IMR-90 (cell line): ENCODE data around the gene SEMA6A. TPM values are rescaled to one million over a fixed set of nuclear protein-coding genes. Genes with fewer than 3 reads are reported as not detected.

ENCODE experiments used
- ATAC-seq: fragments of 200-7000 bp; cut with Tn5 transposase; 2 replicates; pipeline ENCODE4 v1.9.1; 2020; ENCODE audit warnings: low read depth, mild to moderate bottlenecking, moderate library complexity
- BruUV-seq: library from RNA; stranded (reverse); fragments of 400-500 nt; replicated peaks from 2 replicates; lab custom pipeline; 2021; lab: Mats Ljungman, UMichigan
- CTCF ChIA-PET: fragments of 300-600 bp; formaldehyde crosslinking; extraction: SDS; loops from one replicate; lab custom pipeline; 2021; ENCODE audit warnings: antibody characterized with exemption; lab: Yijun Ruan, JAX
- POLR2A ChIA-PET: fragments of 300-600 bp; sonication (Branson Sonifier 250); formaldehyde crosslinking; loops from one replicate; lab custom pipeline; 2022; ENCODE audit warnings: antibody characterized with exemption; ENCODE audit not compliant: unreplicated experiment; lab: Charles Lee
- DNase-seq: peaks from one replicate; pipeline ENCODE4 v3.0.0; 2013
- H2AFZ ChIP-seq: replicated peaks from 2 replicates; pipeline ENCODE3; 2013; ENCODE audit warnings: low read length, mild to moderate bottlenecking; ENCODE audit not compliant: poor library complexity
- H2AK5ac ChIP-seq: 2 replicates; pipeline ENCODE4 v1.6.1; 2013; ENCODE audit warnings: low read depth, low read length, inconsistent platforms
- H2AK9ac ChIP-seq: replicated peaks from 2 replicates; pipeline ENCODE3; 2013; ENCODE audit warnings: mild to moderate bottlenecking, low read depth, low read length, moderate library complexity; ENCODE audit not compliant: poor library complexity
- H2BK120ac ChIP-seq: 2 replicates; pipeline ENCODE4 v1.6.1; 2013; ENCODE audit warnings: low read depth, low read length, inconsistent platforms
- H2BK15ac ChIP-seq: 3 replicates; pipeline ENCODE4 v1.6.1; 2013; ENCODE audit warnings: low read depth, low read length, inconsistent platforms
- H2BK20ac ChIP-seq: 2 replicates; pipeline ENCODE4 v1.6.1; 2013; ENCODE audit warnings: low read depth, mild to moderate bottlenecking, inconsistent platforms, low read length, moderate library complexity
- H2BK5ac ChIP-seq: 2 replicates; pipeline ENCODE4 v1.6.1; 2013; ENCODE audit warnings: mild to moderate bottlenecking, low read depth, low read length, inconsistent platforms; ENCODE audit not compliant: poor library complexity, severe bottlenecking
- H3K14ac ChIP-seq: replicated peaks from 2 replicates; pipeline ENCODE4 v1.6.1; 2013; ENCODE audit warnings: low read depth, low read length, inconsistent platforms
- H3K18ac ChIP-seq: 2 replicates; pipeline ENCODE4 v1.6.1; 2013; ENCODE audit warnings: low read depth, low read length, control low read depth
- H3K23ac ChIP-seq: 2 replicates; pipeline ENCODE4 v1.6.1; 2013; ENCODE audit warnings: low read depth, low read length, inconsistent platforms
- H3K27ac ChIP-seq: 2 replicates; pipeline ENCODE4 v1.5.1; 2013; ENCODE audit warnings: mild to moderate bottlenecking, control low read depth, low read length; ENCODE audit not compliant: insufficient read depth
- H3K27me3 ChIP-seq: 2 replicates; pipeline ENCODE4 v1.6.1; 2013; ENCODE audit warnings: low read length; ENCODE audit not compliant: control insufficient read depth, insufficient read depth
- H3K36me3 ChIP-seq: 2 replicates; pipeline ENCODE4 v1.6.1; 2013; ENCODE audit warnings: low read length, mixed read lengths; ENCODE audit not compliant: control insufficient read depth, insufficient read depth
- H3K4ac ChIP-seq: 2 replicates; pipeline ENCODE4 v1.6.1; 2013; ENCODE audit warnings: low read depth, low read length, inconsistent platforms
- H3K4me1 ChIP-seq: 2 replicates; pipeline ENCODE4 v1.6.1; 2013; ENCODE audit warnings: low read length, mixed read lengths; ENCODE audit not compliant: control insufficient read depth, insufficient read depth
- H3K4me2 ChIP-seq: 2 replicates; pipeline ENCODE4 v1.6.1; 2013; ENCODE audit warnings: low read depth, mild to moderate bottlenecking, control low read depth, low read length, moderate library complexity
- H3K4me3 ChIP-seq: 2 replicates; pipeline ENCODE4 v1.5.1; 2013; ENCODE audit warnings: low read depth, mild to moderate bottlenecking, control low read depth, low read length, moderate library complexity; ENCODE audit not compliant: insufficient read depth
- H3K56ac ChIP-seq: 2 replicates; pipeline ENCODE4 v1.6.1; 2013; ENCODE audit warnings: low read length, inconsistent platforms; ENCODE audit not compliant: insufficient read depth; ENCODE audit errors: extremely low read depth
- H3K79me1 ChIP-seq, 2 experiments: 2 replicates each; pipeline ENCODE4 v1.6.1; 2013; ENCODE audit warnings: low read length in 2 of 2, inconsistent platforms in 1 of 2, low read depth in 1 of 2
- H3K9ac ChIP-seq: 2 replicates; pipeline ENCODE4 v1.6.1; 2013; ENCODE audit warnings: low read depth, low read length, control low read depth
- H3K9me1 ChIP-seq: 2 replicates; pipeline ENCODE4 v1.6.1; 2013; ENCODE audit warnings: low read length, inconsistent platforms; ENCODE audit not compliant: insufficient read depth
- H3K9me3 ChIP-seq: 2 replicates; pipeline ENCODE4 v1.6.1; 2013; ENCODE audit warnings: low read length; ENCODE audit not compliant: control insufficient read depth, insufficient read depth
- H4K20me1 ChIP-seq: 2 replicates; pipeline ENCODE4 v1.6.1; 2013; ENCODE audit warnings: low read length, inconsistent platforms; ENCODE audit not compliant: insufficient read depth
- H4K5ac ChIP-seq: 2 replicates; pipeline ENCODE4 v1.6.1; 2013; ENCODE audit warnings: mild to moderate bottlenecking, low read depth, low read length, control low read depth
- H4K8ac ChIP-seq, 2 experiments: 2 replicates each; pipeline ENCODE4 v1.6.1; 2013; ENCODE audit warnings: low read depth in 2 of 2, low read length in 2 of 2, control low read depth in 1 of 2, inconsistent platforms in 1 of 2
- H4K91ac ChIP-seq: 2 replicates; pipeline ENCODE4 v1.6.1; 2013; ENCODE audit warnings: low read depth, low read length, inconsistent platforms; ENCODE audit not compliant: insufficient read depth
- WGBS, 2 experiments: methylation state at CpG; one replicate each; pipeline versions ENCODE4 v1.1.5 to v1.1.7; 2013; ENCODE audit warnings: missing lambda C conversion rate in 2 of 2; ENCODE audit not compliant: insufficient read length in 1 of 2; ENCODE audit errors: extremely low coverage in 2 of 2; 5-methylcytosine and 5-hydroxymethylcytosine counted together
- dilution Hi-C: fragments of 300-500 bp; cut with HindIII; formaldehyde crosslinking; loops from one replicate; pipeline ENCODE4 v1.14.3; 2018; ENCODE audit warnings: low sequenced_read_pairs; ENCODE audit not compliant: unreplicated experiment
- in situ Hi-C: fragments of 300-500 bp; cut with MboI; formaldehyde crosslinking; loops from 3 replicates; pipeline ENCODE4 v1.14.3; 2019; ENCODE audit warnings: low sequenced_read_pairs, inconsistent platforms, mixed read lengths
- intact Hi-C: fragments of 100-400 bp; cut with micrococcal nuclease; formaldehyde crosslinking; loops from 2 replicates; pipeline ENCODE4 v1.10.0; 2022
- polyA plus RNA-seq, 3 experiments: library from polyadenylated mRNA; depleted of rRNA; stranded (reverse); fragments of >200 nt; gene quantifications; 2 replicates each; pipeline ENCODE4 v1.2.3, GENCODE V29; 2012; ENCODE audit warnings: low replicate concordance in 1 of 3
- total RNA-seq: library from RNA; depleted of rRNA; stranded (reverse); fragments of >200 nt; gene quantifications from 2 replicates; pipeline ENCODE4 v1.2.3, GENCODE V29; 2012
- TF ChIP-seq, protein P1 (sequence below): conservative IDR thresholded peaks from 2 replicates; pipeline ENCODE4 v1.5.1; 2012; ENCODE audit warnings: mild to moderate bottlenecking, low read depth, low read length, improper control_type of control experiment

SEMA6A gene
- total and polyA plus RNA-seq, 2 of the 4 experiments (the other 2 are of a cell fraction), result 0.27 to 0.36 TPM

DNA sequence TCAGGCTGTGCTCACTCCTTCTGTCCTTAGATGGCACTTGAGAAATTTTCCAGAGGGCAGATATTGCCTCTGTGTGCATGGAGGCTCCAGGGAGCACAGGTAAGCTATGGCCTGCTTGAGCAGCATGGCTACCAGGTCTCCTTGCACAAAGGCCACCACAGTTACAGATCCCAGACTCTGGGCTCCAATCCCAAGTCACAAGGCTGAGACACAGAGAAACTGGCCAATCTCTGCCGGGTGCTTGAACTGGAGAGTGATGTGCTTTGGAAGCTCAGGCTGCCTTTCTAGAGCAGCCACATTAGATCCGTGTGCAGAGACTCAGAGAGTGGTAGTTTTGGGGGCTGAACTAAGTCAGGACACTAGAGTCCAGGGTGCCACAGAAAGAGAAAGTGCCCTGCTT lies 145.7 kb downstream of the SEMA6A start:
- intact Hi-C loops, result no loop called here

More for the DNA sequence above, 145.7 kb downstream of the SEMA6A start:
- no peaks in the 10 kb centered on the region for H3K27me3 ChIP-seq
- H3K4me3 ChIP-seq, result no peak overlapping the region
- H3K9me3 ChIP-seq, result no peaks in the 10 kb centered on the region
- no peak overlapping the region for H3K4ac ChIP-seq
- no peaks in the 10 kb centered on the region for H3K9me1 ChIP-seq
- no peak overlapping the region for H2AK9ac ChIP-seq
- H3K79me1 ChIP-seq, result no peaks in the 10 kb centered on the region
- no peak overlapping the region for H2AK5ac ChIP-seq
- H3K23ac ChIP-seq, result no peak overlapping the region
- ATAC-seq, result no peak
- no peaks in the 10 kb centered on the region for H3K36me3 ChIP-seq
- H4K5ac ChIP-seq, result no peak overlapping the region
- H3K9ac ChIP-seq, result no peak overlapping the region
- no peak overlapping the region for H3K14ac ChIP-seq
- ChIA-PET POLR2A (no interaction called here), CTCF (no interaction called here)
- no TSS peak for BruUV-seq
- H3K56ac ChIP-seq, result no peak overlapping the region
- H2BK5ac ChIP-seq, result no peak overlapping the region
- no CpG with 5 or more reads among the region's 2 CpGs for WGBS, 2 experiments
- H2AFZ ChIP-seq, result no peak overlapping the region
- no peak overlapping the region for H2BK120ac ChIP-seq
- dilution Hi-C loops (no loop called here), in situ Hi-C loops (no loop called here)
- no peak overlapping the region for H4K91ac ChIP-seq
- no peak overlapping the region for H3K4me2 ChIP-seq
- no peaks in the 10 kb centered on the region for H4K20me1 ChIP-seq
- H3K4me1 ChIP-seq, result no peaks in the 10 kb centered on the region
- no peak for DNase-seq
- H2BK15ac ChIP-seq, result no peak overlapping the region
- H3K18ac ChIP-seq, result no peak overlapping the region
- no peak overlapping the region for H3K27ac ChIP-seq
- TF ChIP-seq, protein P1, sequence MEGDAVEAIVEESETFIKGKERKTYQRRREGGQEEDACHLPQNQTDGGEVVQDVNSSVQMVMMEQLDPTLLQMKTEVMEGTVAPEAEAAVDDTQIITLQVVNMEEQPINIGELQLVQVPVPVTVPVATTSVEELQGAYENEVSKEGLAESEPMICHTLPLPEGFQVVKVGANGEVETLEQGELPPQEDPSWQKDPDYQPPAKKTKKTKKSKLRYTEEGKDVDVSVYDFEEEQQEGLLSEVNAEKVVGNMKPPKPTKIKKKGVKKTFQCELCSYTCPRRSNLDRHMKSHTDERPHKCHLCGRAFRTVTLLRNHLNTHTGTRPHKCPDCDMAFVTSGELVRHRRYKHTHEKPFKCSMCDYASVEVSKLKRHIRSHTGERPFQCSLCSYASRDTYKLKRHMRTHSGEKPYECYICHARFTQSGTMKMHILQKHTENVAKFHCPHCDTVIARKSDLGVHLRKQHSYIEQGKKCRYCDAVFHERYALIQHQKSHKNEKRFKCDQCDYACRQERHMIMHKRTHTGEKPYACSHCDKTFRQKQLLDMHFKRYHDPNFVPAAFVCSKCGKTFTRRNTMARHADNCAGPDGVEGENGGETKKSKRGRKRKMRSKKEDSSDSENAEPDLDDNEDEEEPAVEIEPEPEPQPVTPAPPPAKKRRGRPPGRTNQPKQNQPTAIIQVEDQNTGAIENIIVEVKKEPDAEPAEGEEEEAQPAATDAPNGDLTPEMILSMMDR, result no peak
- no peak overlapping the region for H4K8ac ChIP-seq
- no peak overlapping the region for H2BK20ac ChIP-seq
